ENCODE results near the gene MPPED1.

The MPPED1 gene

GRCh38 chr22:43542681-43543521, 131.1 kb downstream of the MPPED1 start:
- no peak for DNase-seq (ENCODE audit: low spot score)

GRCh38 chr22:43543522-43544288, 131.9 kb downstream of the MPPED1 start:
- DNase-seq (ENCODE audit: low spot score), result no peak

GRCh38 chr22:43544289-43544673, 132.5 kb downstream of the MPPED1 start:
- DNase-seq (ENCODE audit: low spot score), result no peak

GRCh38 chr22:43546186-43546585, 134.4 kb downstream of the MPPED1 start:
- no peak for DNase-seq (ENCODE audit: low spot score)

- no peak for DNase-seq (ENCODE audit: low spot score)
Measured at GRCh38 chr22:43550024-43550620, 138.3 kb downstream of the MPPED1 start.

GRCh38 chr22:43550672-43551071, 138.9 kb downstream of the MPPED1 start:
- DNase-seq (ENCODE audit: low spot score), result no peak

GRCh38 chr22:43553451-43554258, 141.8 kb downstream of the MPPED1 start:
- DNase-seq (ENCODE audit: low spot score), result no peak

- DNase-seq (ENCODE audit: low spot score), result no peak
Measured at GRCh38 chr22:43554259-43554636, 142.4 kb downstream of the MPPED1 start.

- no peak for DNase-seq (ENCODE audit: low spot score)
Measured at GRCh38 chr22:43554694-43555365, 143.0 kb downstream of the MPPED1 start.

GRCh38 chr22:43555561-43556515, 144.0 kb downstream of the MPPED1 start:
- DNase-seq (ENCODE audit: low spot score), result no peak

Measured in CD4-positive, alpha-beta T cell treated with Interleukin-15 for 4 hours (primary cell).